Measurements from ENCODE around the gene GTPBP2.

GTPBP2 gene

GRCh38 chr6:43575772-43576551 lies 53.1 kb downstream of the GTPBP2 start, which contains the start of the genes POLH and XPO5:
TSS of gene POLH (plus strand) at chr6:43576185. CDS start at chr6:43582320, 6,135 bp downstream.
TSS of gene XPO5 (minus strand) at chr6:43576038. CDS start at chr6:43575864, 174 bp downstream.
- DNase-seq, result peak; percentile 62

- no peak for DNase-seq
Observed at GRCh38 chr6:43575105-43575771, 53.8 kb downstream of the GTPBP2 start.

GRCh38 chr6:43572015-43572414 lies 57.0 kb downstream of the GTPBP2 start:
- DNase-seq, result no peak

DNA sequence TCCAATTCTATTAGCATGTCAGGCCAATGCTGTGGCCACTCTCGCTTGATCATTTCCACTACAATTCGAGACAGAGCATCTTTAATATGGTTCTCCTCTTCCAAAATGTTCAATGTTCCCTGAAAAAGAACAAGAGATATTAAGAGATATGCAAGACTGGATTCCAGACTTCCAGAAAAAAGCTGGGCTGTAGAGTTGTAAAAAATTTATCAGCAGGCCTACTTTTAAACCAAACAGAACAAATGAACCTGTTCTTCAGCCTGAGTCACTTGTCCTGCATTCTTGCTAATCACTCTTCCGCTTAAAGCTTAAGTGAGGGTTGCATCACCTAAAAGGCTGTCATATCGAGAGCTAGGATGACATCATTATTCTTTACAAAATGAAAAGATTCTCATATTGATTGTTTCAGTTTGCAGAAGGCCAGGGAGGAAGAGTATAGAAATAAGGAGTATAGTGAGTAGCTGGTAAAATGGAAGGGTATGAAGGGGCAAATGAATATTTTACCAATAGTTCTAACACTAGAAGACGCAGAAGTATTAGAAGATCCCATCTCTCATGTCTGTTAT lies 58.1 kb downstream of the GTPBP2 start:
- no peak for DNase-seq

Data from NCI-H2081 treated with DMSO at 0.1 percent for 48 hours (cell line).